Breast epithelium (tissue), 3 donors: ENCODE data around the gene HELT.

Source experiments
- CTCF ChIP-seq, 3 donors: fragments of 450-650 bp; IDR thresholded peaks; one replicate each; pipeline ENCODE4 v1.5.1; 2016 to 2017; ENCODE audit warnings: antibody characterized with exemption in 3 of 3, mild to moderate bottlenecking in 3 of 3, moderate library complexity in 3 of 3
- POLR2A ChIP-seq: fragments of 450-650 bp; IDR thresholded peaks from one replicate; pipeline ENCODE4 v1.6.1; 2016; ENCODE audit warnings: antibody characterized with exemption, mild to moderate bottlenecking, moderate library complexity
- POLR2AphosphoS5 ChIP-seq, 3 donors: sonication (generic); formaldehyde crosslinking; IDR thresholded peaks; one replicate each; pipeline ENCODE4 v1.6.1; 2017; ENCODE audit warnings: antibody characterized with exemption in 3 of 3

- TF ChIP-seq CTCF (IDR thresholded peaks at IDR 0.05) (peak in 1 of 3 donors; percentile 9), POLR2A (no peak), POLR2AphosphoS5 (IDR thresholded peaks at IDR 0.05) (no peak)
These were observed 34.5 kb upstream of the HELT start for GRCh38 chr4:184983672-184984356.
